Measurements from ENCODE around the gene POP5.
"Not testable (repeated sequence)": the region's sequence is repeated elsewhere in the genome, so short reads cannot be mapped to it uniquely, and the experiment has no call there.

The POP5 gene

GRCh38 chr12:120580787-120581723 lies at the start of gene POP5:
POP5 (minus strand) TSS chr12:120581402; CDS start chr12:120581362, 40 bp downstream.
- H3K4me1 Mint-ChIP-seq (ENCODE audit: low read depth), result peaks cover 44% of the 10 kb centered on the region
- peaks cover 37% of the 10 kb centered on the region for H3K36me3 Mint-ChIP-seq (ENCODE audit: low read depth)
- peak within 1 kb of the TSS; percentile 90 for H3K27ac Mint-ChIP-seq
- peaks cover 10% of the 10 kb centered on the region for H3K27me3 Mint-ChIP-seq
- H3K4me3 Mint-ChIP-seq, result peak within 1 kb of the TSS; percentile 98
- H3K9me3 Mint-ChIP-seq, result no peaks in the 10 kb centered on the region

- H3K36me3 Mint-ChIP-seq (ENCODE audit: low read depth), result no peaks in the 10 kb centered on the region
- no peaks in the 10 kb centered on the region for H3K9me3 Mint-ChIP-seq
- H3K4me3 Mint-ChIP-seq, result no peak overlapping the region
- no peaks in the 10 kb centered on the region for H3K4me1 Mint-ChIP-seq (ENCODE audit: low read depth)
- H3K27me3 Mint-ChIP-seq, result no peaks in the 10 kb centered on the region
- no peak overlapping the region for H3K27ac Mint-ChIP-seq
Measured at GRCh38 chr12:120630104-120630892, 49.1 kb upstream of the POP5 start.

DNA sequence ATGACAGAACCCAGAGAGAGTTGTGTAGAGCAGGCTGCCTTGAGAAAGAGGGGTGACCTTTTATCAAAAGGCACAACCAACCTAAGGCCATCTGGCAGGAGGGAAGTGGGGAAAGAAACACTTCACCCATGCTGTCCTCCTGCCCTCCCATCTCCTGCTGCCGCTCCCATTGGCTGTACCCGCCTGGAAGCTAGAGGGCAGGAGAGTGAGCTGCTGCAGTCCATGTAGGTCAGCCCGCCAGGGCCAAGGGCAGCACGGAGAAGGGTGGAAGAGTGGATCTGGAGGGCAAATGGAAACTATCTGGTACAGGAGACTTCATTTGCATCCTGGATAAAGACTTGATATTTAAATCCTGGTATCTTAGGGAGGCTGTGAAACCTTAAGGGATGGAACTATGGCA lies 47.7 kb upstream of the POP5 start:
- Mint-ChIP-seq H3K4me1 (ENCODE audit: low read depth) (no peaks in the 10 kb centered on the region), H3K27me3 (no peaks in the 10 kb centered on the region), H3K4me3 (no peak overlapping the region), H3K27ac (no peak overlapping the region), H3K9me3 (no peaks in the 10 kb centered on the region), H3K36me3 (ENCODE audit: low read depth) (no peaks in the 10 kb centered on the region)

DNA sequence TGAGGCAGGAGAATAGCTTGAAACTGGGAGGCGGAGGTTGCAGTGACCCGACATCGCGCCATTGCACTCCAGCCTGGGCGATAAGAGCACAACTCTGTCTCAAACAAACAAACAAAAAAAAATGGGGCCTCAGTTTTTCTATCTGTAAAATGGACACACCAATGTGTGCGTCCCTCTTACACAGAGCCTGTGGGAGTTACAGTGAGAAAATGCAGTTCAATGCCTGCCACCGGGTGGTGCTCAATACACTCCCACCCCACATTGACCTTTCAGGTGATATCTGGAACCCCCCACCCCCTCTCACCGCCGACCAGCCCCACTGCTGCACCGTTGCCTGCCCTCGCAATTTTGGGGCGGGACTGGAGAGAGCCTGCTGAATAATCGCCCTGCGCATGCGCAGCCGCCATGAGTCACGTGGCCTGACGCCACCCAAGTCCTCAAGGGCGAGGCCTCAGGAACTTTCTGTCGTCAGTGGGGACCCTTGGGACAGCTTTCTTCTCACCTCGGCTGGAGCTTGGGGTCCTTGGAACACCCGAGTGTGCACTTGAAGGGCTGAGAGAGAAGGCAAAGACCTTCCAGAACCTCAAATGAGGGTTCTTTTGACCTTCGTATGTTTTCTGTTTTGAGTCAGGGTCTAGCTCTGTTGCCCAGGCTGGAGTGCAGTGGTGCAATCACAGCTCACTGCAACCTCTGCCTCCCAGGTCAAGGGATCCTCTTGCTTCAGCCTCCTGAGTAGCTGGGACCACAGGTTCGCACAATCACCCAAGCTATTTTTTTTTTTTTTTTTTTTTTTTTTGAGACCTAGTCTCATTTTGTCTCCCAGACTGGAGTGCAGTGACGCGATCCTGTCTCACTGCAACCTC lies 44.6 kb upstream of the POP5 start:
- H3K27ac Mint-ChIP-seq, result no peak overlapping the region
- no peak overlapping the region for H3K4me3 Mint-ChIP-seq

DNA sequence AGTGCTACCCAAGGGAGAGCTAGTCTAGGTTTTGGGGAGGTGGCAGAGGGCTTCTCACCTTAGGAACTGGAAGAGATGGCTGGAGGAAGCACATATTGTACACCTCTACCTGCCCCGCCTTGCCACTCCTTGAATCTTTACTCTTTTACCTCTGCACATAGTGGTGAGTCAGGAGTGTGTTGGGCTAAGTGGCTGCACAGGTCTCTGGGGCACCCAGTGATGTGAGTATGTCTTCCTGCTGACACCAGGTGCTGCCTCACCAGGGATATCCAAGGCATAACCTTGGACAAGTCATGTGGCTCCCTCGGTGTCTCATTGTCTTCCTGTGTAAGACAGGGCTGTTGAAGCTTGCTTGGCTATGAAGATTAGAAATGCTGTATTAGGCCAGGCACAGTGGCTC lies 39.4 kb upstream of the POP5 start:
- Mint-ChIP-seq H3K4me3 (no peak overlapping the region), H3K9me3 (no peaks in the 10 kb centered on the region), H3K36me3 (ENCODE audit: low read depth) (no peaks in the 10 kb centered on the region), H3K4me1 (ENCODE audit: low read depth) (peaks cover 5% of the 10 kb centered on the region), H3K27ac (no peak overlapping the region), H3K27me3 (peaks cover 23% of the 10 kb centered on the region)

More for the DNA sequence above, 44.6 kb upstream of the POP5 start:
- Mint-ChIP-seq H3K9me3 (no peaks in the 10 kb centered on the region), H3K4me1 (ENCODE audit: low read depth) (no peaks in the 10 kb centered on the region), H3K36me3 (ENCODE audit: low read depth) (no peaks in the 10 kb centered on the region), H3K27me3 (peaks cover under 1% of the 10 kb centered on the region)

DNA sequence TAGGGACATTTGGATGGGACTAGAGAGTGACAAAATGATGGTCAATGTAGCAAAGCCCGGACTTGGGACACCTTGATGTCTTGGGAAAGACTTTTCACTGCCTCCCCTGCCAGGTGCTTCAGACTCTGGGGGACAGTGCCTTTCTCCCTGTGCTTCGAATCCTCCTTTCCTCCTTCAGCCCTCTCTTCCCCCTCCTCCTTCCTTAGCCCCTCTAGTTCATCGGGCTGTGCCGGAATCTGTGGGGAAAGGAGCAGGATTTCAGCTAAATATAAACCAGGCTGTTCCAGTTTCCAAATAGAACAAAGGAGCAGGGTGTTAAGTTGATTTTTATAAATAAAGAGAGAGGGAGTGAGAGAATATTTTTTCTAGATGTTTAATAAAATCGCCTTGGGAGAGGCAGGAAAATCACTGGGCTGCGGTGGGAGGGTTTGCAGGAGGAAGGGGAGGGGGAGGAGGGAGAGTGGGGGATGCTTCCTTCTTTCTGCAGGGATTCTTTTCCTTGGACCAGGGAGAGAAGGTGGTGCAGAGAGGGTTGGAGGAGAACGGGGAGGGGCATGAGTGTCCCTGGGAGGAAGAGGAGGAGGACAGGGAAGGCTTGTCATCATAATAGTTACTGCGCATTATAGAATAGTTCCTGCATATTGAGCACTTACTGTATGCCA lies 37.9 kb upstream of the POP5 start:
- H3K27ac Mint-ChIP-seq, result no peak overlapping the region
- H3K4me3 Mint-ChIP-seq, result no peak overlapping the region
- no peaks in the 10 kb centered on the region for H3K9me3 Mint-ChIP-seq
- no peaks in the 10 kb centered on the region for H3K36me3 Mint-ChIP-seq (ENCODE audit: low read depth)
- H3K4me1 Mint-ChIP-seq (ENCODE audit: low read depth), result peaks cover 16% of the 10 kb centered on the region
- peaks cover 23% of the 10 kb centered on the region for H3K27me3 Mint-ChIP-seq

GRCh38 chr12:120617767-120618166 lies 36.6 kb upstream of the POP5 start:
- not testable (repeated sequence) for H3K4me3 Mint-ChIP-seq; H3K27ac Mint-ChIP-seq; H3K9me3 Mint-ChIP-seq; H3K36me3 Mint-ChIP-seq (ENCODE audit: low read depth)
- Mint-ChIP-seq H3K27me3 (peaks cover 27% of the 10 kb centered on the region), H3K4me1 (ENCODE audit: low read depth) (peaks cover 16% of the 10 kb centered on the region)

DNA sequence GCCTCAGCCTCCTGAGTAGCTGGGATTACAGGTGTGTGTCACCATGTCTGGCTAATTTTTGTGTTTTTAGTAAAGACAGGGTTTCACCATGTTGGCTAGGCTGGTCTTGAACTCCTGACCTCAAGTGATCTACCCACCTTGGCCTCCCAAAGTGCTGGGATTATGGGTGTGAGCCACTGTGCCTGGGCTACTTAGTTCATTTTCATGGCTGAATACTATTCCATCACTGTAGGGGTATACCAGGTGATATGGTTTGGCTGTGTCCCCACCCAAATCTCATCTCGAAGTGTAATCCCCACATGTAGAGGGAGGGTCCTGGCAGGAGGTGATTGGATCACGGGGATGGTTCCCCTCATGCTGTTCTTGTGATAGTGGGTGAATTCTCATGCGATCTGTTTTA lies 36.0 kb upstream of the POP5 start:
- H3K27ac Mint-ChIP-seq; H3K36me3 Mint-ChIP-seq (ENCODE audit: low read depth); H3K9me3 Mint-ChIP-seq; H3K4me3 Mint-ChIP-seq: not testable (repeated sequence)
- peaks cover 27% of the 10 kb centered on the region for H3K27me3 Mint-ChIP-seq
- H3K4me1 Mint-ChIP-seq (ENCODE audit: low read depth), result peaks cover 16% of the 10 kb centered on the region

GRCh38 chr12:120614848-120615247 lies 33.6 kb upstream of the POP5 start:
- peaks cover 17% of the 10 kb centered on the region for H3K27me3 Mint-ChIP-seq
- H3K4me3 Mint-ChIP-seq, result no peak overlapping the region
- no peaks in the 10 kb centered on the region for H3K36me3 Mint-ChIP-seq (ENCODE audit: low read depth)
- H3K27ac Mint-ChIP-seq, result no peak overlapping the region
- H3K4me1 Mint-ChIP-seq (ENCODE audit: low read depth), result peaks cover 15% of the 10 kb centered on the region
- no peaks in the 10 kb centered on the region for H3K9me3 Mint-ChIP-seq

GRCh38 chr12:120611534-120611933 lies 30.3 kb upstream of the POP5 start:
- not testable (repeated sequence) for H3K36me3 Mint-ChIP-seq (ENCODE audit: low read depth); H3K4me3 Mint-ChIP-seq; H3K27ac Mint-ChIP-seq; H3K9me3 Mint-ChIP-seq; H3K27me3 Mint-ChIP-seq
- H3K4me1 Mint-ChIP-seq (ENCODE audit: low read depth), result peaks cover 12% of the 10 kb centered on the region

DNA sequence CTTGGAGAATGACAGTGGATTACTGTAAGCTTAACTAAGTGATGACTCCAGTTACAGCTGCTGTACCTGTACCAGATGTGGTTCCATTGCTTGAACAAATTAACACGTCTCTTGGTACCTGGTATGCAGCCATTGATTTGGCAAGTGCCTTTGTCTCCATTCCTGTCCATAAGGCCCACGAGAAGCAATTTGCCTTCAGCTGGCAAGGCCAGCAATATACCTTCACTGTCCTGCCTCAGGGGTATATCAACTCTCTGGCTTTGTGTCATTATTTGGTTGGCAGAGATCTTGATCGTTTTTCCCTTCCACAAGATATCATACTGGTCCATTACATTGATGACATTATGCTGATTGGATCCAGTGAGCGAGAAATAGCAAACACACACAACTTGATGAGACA lies 29.4 kb upstream of the POP5 start:
- H3K27me3 Mint-ChIP-seq, result peaks cover 3% of the 10 kb centered on the region
- H3K4me1 Mint-ChIP-seq (ENCODE audit: low read depth), result peaks cover 12% of the 10 kb centered on the region
- no peak overlapping the region for H3K27ac Mint-ChIP-seq

DNA sequence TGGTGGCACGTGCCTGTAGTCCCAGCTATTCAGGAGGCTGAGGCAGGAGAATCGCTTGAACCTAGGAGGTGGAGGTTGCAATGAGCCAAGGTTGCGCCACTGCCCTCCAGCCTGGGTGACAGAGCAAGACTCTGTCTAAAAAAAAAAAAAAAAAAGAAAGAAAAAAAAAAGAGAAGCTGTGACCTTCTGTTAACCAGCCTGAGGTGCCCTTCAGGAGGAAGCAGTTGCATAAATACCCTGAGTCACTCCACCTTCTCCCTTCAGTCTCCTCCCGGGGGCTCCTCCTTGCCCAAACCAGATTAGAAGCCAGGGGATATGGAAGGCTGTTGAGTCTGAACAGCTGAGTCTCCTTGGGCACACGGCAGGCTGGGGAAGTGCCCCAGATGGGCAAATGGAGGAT lies 21.2 kb upstream of the POP5 start:
- not testable (repeated sequence) for H3K9me3 Mint-ChIP-seq; H3K27ac Mint-ChIP-seq; H3K4me1 Mint-ChIP-seq (ENCODE audit: low read depth); H3K4me3 Mint-ChIP-seq; H3K27me3 Mint-ChIP-seq; H3K36me3 Mint-ChIP-seq (ENCODE audit: low read depth)

More for the DNA sequence above, 29.4 kb upstream of the POP5 start:
- Mint-ChIP-seq H3K4me3 (no peak overlapping the region), H3K9me3 (no peaks in the 10 kb centered on the region), H3K36me3 (ENCODE audit: low read depth) (no peaks in the 10 kb centered on the region)

DNA sequence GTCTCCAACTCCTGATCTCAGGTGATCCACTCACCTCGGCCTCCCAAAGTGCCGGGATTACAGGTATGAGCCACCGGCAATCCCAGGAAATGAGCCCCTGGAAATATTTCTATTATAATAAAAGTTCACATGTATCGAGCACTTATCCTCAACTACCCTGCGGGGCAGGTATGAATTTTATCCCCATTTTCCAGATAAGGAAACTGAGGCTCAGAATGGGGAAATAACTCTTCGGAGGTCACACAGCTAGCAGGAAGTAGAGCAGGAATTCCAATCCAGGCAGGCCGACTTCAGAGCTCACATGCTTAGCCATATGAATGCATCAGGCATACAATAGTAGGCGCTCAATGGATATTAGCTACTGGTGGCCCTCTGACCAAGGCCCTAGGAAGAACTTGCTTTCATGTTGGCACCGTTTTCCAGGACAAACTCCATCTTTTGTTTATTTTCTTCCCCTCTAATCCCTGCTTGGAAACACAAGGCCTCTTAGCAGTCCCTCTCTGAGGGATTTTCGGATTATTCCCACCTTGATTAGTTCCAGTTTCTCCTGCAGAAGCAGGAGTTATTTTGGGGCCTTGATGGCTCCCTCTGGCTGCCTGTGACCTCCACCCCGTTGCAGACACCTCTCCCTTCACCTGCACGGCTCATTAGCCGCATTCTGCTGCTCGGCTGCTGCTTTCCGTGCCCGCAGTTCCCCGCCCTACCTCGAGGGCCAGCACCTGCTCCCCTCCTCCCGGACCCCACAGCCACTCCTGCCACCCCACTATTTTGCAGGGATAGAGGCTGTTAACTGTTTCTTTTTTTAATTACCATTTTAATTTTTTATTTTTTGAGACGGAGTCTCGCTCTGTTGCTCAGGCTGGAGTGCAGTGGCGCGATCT lies 18.7 kb upstream of the POP5 start:
- Mint-ChIP-seq H3K27me3 (peaks cover 7% of the 10 kb centered on the region), H3K36me3 (ENCODE audit: low read depth) (no peaks in the 10 kb centered on the region), H3K27ac (no peak overlapping the region), H3K9me3 (no peaks in the 10 kb centered on the region), H3K4me1 (ENCODE audit: low read depth) (no peaks in the 10 kb centered on the region), H3K4me3 (no peak overlapping the region)
